RWPE2 (cell line): Measurements from ENCODE around the gene WRAP73.
A peak's percentile ranks its signal among the peaks of the same experiment; 100 is the strongest.

Experiments used
- ATAC-seq: fragments of 200-7000 bp; cut with Tn5 transposase; 3 replicates; pipeline ENCODE4 v1.9.1; 2021; ENCODE audit warnings: low read depth
- DNase-seq: peaks from one replicate; pipeline ENCODE4 v3.0.0-alpha.2; 2020; ENCODE audit warnings: low spot score
- H3K27ac ChIP-seq: fragments of 450-650 bp; 2 replicates; pipeline ENCODE4 v1.5.1; 2017; ENCODE audit warnings: mild to moderate bottlenecking; ENCODE audit not compliant: poor library complexity, severe bottlenecking
- H3K27me3 ChIP-seq: fragments of 250-450 bp; sonication (Bioruptor Pico); 2 replicates; pipeline ENCODE4 v1.5.1; 2021; ENCODE audit warnings: mild to moderate bottlenecking, moderate library complexity; ENCODE audit not compliant: insufficient read depth, poor library complexity, severe bottlenecking
- H3K36me3 ChIP-seq: fragments of 250-450 bp; sonication (Bioruptor Pico); 2 replicates; pipeline ENCODE4 v1.5.1; 2020; ENCODE audit warnings: low read depth, mild to moderate bottlenecking, moderate library complexity
- H3K4me1 ChIP-seq: fragments of 250-450 bp; sonication (Bioruptor Pico); 2 replicates; pipeline ENCODE4 v1.5.1; 2021; ENCODE audit warnings: mild to moderate bottlenecking, moderate library complexity; ENCODE audit not compliant: insufficient read depth, poor library complexity, severe bottlenecking
- H3K4me3 ChIP-seq: fragments of 250-450 bp; sonication (Bioruptor Pico); 2 replicates; pipeline ENCODE4 v1.5.1; 2021; ENCODE audit warnings: mild to moderate bottlenecking, moderate library complexity; ENCODE audit not compliant: severe bottlenecking
- H3K9me3 ChIP-seq: fragments of 250-450 bp; sonication (Bioruptor Pico); 2 replicates; pipeline ENCODE4 v1.5.1; 2021; ENCODE audit warnings: mild to moderate bottlenecking, moderate library complexity; ENCODE audit not compliant: severe bottlenecking
- TF ChIP-seq, protein P1 (sequence below): fragments of 450-650 bp; IDR thresholded peaks from one replicate; pipeline ENCODE4 v1.5.1; 2017; ENCODE audit warnings: mild to moderate bottlenecking, moderate library complexity; ENCODE audit not compliant: poor library complexity, severe bottlenecking

WRAP73 gene

DNA sequence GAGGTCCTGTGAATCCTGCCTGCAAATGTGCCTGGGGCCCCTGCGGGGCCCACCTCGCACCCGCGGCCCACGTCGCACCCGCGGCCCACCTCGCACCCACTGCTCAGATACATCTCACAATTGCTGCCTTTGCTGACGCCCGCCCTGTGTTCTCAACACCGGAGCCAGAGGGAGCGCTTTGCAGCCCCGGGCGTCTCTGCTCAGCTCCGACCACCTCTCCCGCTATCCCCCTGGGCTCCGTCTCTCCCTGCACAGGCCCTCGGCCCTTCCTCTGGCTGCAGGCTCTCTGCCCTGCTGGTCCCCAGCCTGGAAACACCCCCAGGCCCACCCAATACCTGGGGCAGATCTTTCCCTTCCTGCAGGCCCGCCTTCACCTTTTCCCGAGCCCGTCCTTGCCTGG, 47.2 kb upstream of the WRAP73 start:
- TF ChIP-seq, protein P1, sequence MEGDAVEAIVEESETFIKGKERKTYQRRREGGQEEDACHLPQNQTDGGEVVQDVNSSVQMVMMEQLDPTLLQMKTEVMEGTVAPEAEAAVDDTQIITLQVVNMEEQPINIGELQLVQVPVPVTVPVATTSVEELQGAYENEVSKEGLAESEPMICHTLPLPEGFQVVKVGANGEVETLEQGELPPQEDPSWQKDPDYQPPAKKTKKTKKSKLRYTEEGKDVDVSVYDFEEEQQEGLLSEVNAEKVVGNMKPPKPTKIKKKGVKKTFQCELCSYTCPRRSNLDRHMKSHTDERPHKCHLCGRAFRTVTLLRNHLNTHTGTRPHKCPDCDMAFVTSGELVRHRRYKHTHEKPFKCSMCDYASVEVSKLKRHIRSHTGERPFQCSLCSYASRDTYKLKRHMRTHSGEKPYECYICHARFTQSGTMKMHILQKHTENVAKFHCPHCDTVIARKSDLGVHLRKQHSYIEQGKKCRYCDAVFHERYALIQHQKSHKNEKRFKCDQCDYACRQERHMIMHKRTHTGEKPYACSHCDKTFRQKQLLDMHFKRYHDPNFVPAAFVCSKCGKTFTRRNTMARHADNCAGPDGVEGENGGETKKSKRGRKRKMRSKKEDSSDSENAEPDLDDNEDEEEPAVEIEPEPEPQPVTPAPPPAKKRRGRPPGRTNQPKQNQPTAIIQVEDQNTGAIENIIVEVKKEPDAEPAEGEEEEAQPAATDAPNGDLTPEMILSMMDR, result no peak
- Histone ChIP-seq H3K9me3 (no peaks in the 10 kb centered on the region), H3K4me1 (peaks cover 14% of the 10 kb centered on the region), H3K27ac (no peak overlapping the region), H3K36me3 (no peaks in the 10 kb centered on the region), H3K27me3 (no peaks in the 10 kb centered on the region), H3K4me3 (no peak overlapping the region)
- ATAC-seq, result no peak
- DNase-seq, result no peak

DNA sequence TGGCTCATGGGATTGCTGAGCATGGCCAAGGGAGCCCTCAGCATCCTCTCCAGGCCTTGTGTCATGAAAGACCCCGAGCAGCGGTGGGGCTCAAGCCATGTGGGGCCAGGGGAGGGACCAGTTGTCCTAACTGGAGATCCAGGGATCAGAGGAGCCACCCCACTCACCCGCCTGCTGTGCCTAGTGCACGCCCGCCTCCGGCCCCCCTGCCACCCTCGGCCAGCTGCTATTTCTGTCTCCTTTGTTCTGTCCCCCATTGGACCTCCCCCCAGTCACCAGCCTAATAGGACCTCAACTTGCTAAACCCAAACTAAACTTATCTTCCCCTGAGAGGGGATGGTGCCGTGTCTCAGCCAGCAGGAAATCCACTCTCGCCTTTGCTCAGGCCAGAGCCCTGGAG, 46.8 kb upstream of the WRAP73 start:
- no peak overlapping the region for H3K4me3 ChIP-seq
- TF ChIP-seq, protein P1, result no peak
- no peaks in the 10 kb centered on the region for H3K36me3 ChIP-seq
- H3K27me3 ChIP-seq, result no peaks in the 10 kb centered on the region
- ATAC-seq (no peak), DNase-seq (no peak)
- no peak overlapping the region for H3K27ac ChIP-seq
- peaks cover 14% of the 10 kb centered on the region for H3K4me1 ChIP-seq
- no peaks in the 10 kb centered on the region for H3K9me3 ChIP-seq

DNA sequence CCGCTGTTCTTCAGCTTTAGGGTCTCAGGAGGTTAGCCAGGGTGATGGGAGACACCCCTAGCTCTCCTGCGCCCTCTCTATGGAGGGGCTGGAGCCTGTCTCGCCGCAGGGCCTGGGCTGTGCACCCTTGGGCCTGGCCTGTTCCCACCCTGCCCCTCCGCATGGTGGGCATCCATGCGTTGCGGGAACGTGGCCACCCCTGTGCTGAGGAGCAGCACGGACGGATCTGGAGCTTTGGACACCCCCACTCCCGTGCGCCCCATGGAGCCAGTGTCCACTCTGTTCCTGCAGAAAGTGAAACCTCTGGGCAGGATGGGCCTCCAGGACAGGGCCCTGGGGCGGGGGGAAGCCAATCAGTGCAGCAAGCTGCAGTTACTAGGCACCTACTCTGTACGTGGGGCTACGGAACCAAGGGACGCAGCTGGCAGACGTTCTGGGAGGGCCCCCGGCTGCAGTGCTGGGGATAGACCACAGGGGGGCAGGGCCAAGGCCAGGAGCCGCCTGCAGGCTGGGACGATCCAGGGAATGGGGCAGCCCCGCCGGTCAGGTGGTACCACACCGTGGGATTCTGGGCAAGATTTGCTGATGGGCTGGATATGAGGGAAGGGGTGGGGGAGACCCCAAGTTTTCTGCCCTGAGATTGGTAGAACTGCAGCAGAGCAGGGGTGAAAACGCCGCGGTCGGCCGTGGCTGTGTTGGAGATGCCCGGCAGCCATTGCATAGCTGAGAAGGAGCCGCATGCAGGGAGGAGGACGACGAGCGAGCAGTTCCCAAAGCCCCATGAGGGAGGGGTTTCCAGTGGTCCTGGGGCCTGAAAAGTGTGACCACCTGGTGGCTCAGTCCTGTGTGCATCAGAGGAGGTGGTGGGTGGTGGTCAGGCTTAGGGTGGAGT, 45.7 kb upstream of the WRAP73 start:
- Histone ChIP-seq H3K4me3 (no peak overlapping the region), H3K9me3 (no peaks in the 10 kb centered on the region), H3K4me1 (peaks cover 17% of the 10 kb centered on the region), H3K27me3 (no peaks in the 10 kb centered on the region), H3K36me3 (no peaks in the 10 kb centered on the region), H3K27ac (no peak overlapping the region)
- TF ChIP-seq, protein P1, result peak; percentile 79
- ATAC-seq, result peak; percentile 55
- DNase-seq, result no peak

DNA sequence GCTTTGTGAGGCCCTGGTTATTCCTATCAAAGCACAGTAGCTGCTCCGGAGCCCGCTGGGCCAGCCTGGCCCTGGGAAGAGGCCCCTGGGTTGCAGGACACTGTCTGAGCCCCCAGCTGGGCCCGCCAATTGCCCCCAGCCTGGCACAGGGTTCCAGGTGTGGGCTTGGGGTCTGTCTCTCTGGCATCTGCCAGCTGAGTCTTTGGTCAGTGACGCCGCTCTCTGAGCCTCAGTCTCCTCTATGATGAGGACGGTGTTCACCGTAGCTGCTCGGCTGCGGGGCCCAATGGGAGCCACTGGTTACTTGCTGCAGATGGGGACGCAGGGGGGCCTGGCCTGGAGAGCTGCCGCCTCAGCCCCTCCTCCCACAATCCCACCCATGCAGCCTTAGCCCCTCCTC, 43.4 kb upstream of the WRAP73 start:
- Histone ChIP-seq H3K36me3 (no peaks in the 10 kb centered on the region), H3K4me1 (peaks cover 10% of the 10 kb centered on the region), H3K9me3 (no peaks in the 10 kb centered on the region), H3K27ac (no peak overlapping the region), H3K27me3 (no peaks in the 10 kb centered on the region), H3K4me3 (no peak overlapping the region)
- no peak for DNase-seq
- ATAC-seq, result no peak
- TF ChIP-seq, protein P1, result no peak

DNA sequence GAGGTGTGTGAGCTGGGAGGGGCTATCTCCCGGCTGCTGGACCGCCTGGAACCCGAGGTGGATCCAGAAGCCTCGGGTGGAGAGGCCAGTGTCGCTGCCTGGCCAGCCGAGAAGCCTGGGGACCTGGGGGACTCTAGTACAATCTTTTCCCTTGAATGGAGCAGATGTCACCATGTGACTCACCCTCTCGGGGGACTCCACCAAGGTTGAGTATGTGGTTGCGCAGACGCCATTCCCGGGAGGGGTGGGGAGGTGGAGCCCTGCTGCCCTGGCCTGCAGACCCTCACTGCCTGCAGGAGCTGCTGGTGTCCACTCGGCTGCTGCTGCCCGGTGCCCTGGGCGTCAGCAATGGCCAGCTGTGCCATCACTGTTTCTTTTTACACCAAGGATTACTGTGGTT, 42.7 kb upstream of the WRAP73 start:
- peaks cover 10% of the 10 kb centered on the region for H3K4me1 ChIP-seq
- no peak overlapping the region for H3K27ac ChIP-seq
- H3K9me3 ChIP-seq, result no peaks in the 10 kb centered on the region
- no peaks in the 10 kb centered on the region for H3K27me3 ChIP-seq
- no peaks in the 10 kb centered on the region for H3K36me3 ChIP-seq
- no peak overlapping the region for H3K4me3 ChIP-seq
- ATAC-seq (no peak), DNase-seq (no peak)
- TF ChIP-seq, protein P1, result no peak
